GM10847 (cell line): ENCODE data around the gene STK17A.

Experiments used
- POLR2A ChIP-seq: IDR thresholded peaks from 2 replicates; pipeline ENCODE4 v1.6.1; 2011; ENCODE audit not compliant: insufficient read length; ENCODE audit errors: extremely low read depth

The STK17A gene

DNA sequence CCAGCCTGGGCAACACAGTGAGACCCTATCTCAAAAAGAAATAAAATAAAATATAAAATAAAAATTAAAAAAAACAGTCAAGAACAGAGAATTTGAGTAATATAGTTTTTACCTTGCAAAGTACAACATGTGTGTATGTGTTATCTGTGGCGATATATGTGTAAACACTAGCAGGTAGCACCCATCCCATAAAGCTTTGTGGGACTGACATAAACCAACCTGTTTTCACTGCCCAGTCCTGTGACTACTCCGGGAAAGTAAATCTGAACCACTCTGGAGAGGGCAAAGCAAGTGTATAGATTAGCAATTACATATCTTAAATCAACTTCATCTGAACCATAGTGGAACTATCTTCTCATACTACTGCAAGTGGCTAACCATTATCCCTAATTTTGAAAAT, 74.1 kb downstream of the STK17A start:
- TF ChIP-seq POLR2A: no peak

DNA sequence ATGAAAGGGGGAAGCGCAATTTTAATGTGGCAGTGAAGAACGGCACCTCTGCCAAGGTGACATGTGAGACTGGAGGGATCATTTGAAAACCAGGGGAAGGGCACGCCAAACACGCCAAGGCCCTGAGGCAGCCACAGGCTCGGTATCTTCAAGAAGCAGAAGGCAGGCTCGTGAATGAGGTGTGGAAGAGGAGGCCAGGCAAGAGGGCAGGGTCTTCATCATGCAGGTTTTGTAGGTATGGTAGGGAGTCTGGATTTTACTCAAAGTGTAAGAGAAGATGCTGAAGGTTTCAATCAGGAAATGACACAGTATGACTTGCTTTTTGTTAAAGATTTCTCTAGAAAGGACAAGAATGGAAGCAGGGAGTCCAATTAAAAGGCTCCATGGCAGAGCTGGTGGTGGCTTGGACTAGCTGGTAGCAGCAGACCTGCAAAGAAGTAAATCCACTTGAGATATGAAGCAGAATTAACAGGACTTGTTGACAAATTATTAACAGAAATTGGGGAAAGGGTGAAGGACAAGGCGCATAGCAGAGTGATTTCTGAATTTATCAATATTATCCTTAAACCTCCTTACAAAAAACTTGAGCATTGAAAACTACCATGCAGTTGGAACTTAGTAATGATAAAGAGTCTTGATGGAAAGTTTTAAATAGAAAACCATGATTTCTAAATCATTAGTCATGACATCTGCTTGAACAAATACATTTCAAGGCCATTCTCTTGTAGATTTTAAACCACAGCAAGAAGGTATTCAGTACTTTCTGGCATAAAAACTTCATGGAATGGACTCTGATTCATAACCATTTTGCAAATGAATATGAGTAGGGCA, 76.0 kb downstream of the STK17A start:
- TF ChIP-seq POLR2A: no peak

DNA sequence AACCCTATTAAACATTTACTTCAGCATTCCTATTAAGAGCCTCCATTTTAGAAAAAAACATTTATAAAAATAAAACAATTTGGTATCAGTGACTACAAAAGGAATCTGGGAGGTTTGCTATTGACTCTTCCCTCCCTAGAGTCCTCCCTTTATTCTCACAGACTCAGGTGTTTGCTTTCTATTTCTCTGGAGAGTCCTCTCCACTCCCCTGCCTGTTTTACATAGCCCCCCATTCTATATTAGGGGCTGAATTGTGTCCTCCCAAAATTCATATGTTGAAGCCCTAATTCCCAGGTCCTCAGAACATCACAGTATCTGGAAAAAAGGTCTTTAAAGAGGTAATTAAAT, 76.6 kb downstream of the STK17A start:
- no peak for TF ChIP-seq POLR2A

DNA sequence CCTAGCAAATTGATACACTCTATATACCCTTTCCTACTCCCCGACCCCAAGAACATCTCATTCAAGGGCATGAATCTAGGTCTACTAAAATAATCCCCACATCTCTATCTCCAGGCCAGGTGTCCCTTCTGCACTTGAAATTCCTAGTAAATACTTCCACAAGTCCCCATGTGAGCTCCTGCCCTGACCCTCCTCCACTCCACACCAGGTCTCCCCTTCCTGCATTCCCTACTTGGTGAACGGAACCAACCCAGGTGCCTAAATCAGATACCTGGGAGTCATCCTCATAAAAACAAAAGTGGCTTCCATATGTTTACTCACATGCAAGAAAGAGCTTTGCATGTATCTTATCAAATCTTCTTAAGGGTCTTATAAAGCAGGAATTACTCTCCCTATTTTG, 77.2 kb downstream of the STK17A start:
- no peak for TF ChIP-seq POLR2A

DNA sequence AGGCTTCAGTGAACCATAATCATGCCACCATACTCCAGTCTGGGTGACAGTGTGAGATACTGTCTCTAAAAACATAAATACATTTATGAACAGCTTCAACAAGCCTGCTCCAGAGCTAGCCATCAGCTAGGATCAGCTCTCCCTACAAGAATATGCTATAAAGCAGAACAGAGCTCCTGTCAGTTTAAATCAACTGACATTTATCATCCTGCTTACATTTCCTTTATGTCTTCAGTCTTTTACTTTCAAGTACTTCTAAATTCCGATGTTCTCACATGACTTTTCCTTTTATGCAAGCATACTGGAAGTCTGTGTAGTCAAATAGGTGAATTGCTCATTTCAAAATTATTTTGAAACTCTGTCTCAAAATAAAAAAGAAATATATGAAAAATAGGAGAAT, 81.8 kb downstream of the STK17A start:
- TF ChIP-seq POLR2A: no peak

DNA sequence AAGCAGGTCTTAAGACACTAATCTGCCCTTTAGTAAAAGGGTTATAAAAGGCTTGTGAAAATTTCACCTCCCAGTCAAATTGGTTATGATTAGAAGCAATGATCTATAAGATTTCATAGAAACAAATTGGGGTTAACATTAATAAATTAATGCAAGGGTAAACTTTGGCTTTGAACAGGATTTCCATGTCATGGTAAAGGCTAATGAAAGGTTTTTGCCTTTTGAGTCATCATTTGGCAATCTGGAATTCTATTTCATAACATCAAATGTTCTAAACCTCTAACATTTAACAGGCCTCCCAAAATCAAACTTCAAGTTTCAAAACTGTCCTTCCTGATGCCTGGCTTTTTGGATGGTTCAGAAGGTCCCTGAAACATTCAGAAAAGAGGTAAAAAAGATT, 84.0 kb downstream of the STK17A start:
- no peak for TF ChIP-seq POLR2A

DNA sequence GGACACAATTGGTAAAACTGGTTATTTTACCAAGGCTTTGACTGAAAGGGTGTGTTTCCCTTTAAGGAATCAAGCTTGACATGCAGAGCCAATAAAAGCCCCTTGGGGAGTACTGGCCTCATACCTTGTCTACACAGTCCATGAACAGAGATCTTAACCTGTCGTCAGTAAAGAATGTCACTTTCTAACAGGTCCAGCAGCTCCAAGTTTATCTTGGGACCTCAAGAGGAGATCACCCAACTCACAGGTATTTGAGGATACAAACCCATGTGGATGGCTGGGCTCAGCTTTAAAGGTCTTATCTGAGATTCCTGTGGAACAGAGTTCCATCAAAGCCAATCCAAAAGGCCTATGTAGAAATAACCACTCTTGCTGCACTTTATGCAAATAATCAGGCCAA, 85.1 kb downstream of the STK17A start:
- TF ChIP-seq POLR2A: no peak

DNA sequence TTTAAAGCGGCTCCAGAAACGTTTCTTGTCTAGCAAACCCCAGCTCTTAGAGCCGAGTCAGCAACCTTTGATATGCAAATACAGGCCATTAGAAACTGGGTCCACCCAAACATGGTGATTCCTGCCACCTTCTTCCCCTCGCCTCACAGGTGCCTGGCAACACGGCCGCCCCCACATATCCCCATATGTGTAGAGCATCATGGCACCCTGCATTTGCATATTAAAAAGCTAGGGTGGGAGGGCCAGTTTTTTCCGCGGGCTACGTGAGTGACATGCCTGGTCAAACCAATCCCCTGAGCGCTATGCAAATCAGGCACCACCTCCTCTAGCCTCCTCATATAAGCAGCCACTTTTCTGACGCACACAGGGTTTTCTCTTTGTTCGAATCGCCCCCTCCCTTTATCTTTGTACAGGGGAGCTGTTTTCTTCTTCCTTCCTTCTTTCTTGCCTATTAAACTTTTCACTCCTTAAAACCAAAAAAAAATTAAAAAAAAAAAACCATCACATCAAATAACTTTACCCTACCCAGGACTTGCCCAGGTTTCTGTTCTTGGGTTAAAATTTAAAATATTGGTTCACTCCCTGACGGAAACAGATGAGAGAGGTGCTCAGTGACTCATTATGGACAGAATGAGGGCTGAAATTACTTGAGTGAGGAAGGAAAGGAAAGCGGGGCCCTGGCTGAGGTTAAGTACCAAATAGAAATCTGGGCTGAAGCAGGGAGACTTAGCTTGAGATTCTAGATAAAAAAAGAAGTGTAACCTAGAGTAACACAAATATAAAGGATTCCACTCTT, 86.6 kb downstream of the STK17A start:
- TF ChIP-seq POLR2A: no peak

DNA sequence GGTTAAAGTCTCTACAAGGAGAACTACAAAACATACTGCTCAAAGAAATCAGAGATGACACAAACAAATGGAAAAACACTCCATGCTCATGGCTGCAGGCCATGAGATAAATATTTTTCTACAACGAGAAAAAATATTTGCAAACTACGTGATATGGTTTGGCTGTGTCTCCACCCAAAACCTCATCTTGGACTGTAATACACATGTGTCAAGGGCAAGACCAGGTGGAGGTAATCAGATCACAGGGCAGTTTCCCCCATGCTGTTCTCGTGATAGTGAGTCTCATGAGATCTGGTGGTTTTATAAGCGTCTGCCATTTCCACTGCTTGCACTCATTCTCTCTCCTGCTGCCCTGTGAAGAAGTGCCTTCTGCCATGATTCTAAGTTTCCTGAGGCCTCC, 88.6 kb downstream of the STK17A start:
- no peak for TF ChIP-seq POLR2A

DNA sequence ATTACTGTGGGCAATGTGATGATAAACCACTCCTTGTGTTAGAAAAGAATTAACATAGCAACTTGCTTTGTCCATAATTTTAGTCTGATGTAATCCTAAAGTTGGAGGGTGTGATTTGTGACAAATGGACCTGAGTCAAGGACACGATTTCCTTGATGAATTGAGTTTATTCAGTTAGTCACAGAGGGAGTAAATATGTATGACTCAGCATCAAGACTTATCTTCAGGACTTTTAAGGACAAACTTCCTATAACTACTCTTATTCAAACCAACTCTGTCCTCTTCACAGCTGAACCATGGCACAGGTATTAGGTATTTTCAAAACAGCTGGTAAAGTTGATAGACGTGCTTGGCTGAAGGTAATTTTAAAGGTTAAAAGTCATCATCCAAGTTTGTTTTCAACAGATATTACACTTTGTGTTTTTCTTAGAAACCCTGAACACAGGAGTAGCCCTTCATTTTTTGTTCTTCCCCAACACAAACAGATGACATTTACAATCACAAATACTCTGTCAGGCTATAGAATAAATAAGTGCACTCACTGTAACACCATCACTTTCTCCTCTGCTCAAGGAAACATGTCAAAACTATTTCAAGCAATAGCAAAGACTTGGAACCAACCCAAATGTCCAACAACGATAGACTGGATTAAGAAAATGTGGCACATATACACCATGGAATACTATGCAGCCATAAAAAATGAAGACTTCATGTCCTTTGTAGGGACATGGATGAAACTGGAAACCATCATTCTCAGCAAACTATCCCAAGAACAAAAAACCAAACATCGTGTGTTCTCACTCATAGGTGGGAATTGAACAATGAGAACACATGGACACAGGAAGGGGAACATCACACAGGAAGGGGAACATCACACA, 91.9 kb downstream of the STK17A start:
- no peak for TF ChIP-seq POLR2A
